ENCODE results near the gene GALNTL6. TPM values are rescaled to one million over a fixed set of nuclear protein-coding genes. Genes with fewer than 3 reads are reported as not detected.

GALNTL6 gene
- total RNA-seq, 4 donors from 2014 or later, result 0.26 to 4.0 (median 1.5) TPM; not detected in 1

DNA sequence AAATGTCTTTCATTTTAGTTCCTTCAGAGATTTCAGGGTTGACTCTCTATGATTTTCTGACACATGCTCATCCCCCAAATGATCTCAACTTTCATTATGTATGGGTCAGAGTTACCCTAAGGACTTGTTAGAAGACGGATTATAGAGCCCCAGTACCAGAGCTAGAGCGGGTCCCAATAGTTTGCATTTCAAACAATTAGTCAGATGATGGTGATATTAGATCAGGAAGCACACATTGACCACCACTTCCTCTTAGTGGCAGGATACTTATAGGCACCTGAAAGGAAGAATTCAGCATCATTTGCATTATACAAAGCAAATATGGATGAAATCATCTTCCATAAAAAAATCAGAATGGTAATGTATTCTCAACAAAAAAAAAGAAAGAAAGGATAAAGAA, 106.1 kb downstream of the GALNTL6 start:
- H3K36me3 ChIP-seq, result no peaks in the 10 kb centered on the region
- 66% methylated on average over 2 of the region's 2 CpGs for WGBS

DNA sequence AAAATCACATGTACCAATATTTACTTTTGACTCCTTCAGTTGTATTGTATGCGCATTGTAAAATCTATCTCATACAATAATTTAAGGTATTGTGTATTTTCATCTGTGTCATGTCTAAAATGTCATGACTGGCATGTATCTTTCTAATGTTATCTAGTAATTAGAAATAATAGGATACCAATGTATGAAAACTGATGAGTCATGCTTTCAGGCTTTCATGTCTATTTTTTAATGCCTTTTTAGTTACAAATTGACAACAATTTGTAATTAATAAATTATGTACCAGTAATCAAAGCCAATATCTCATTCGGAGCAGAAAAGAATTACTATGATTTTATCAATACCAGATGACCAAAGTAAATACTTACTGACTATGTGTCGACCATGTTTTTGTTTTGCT, 107.7 kb downstream of the GALNTL6 start:
- TF ChIP-seq POLR2AphosphoS5 (IDR thresholded peaks at IDR 0.05), result no peak
- TF ChIP-seq EP300 (IDR thresholded peaks at IDR 0.05), result no peak
- TF ChIP-seq, protein P1, sequence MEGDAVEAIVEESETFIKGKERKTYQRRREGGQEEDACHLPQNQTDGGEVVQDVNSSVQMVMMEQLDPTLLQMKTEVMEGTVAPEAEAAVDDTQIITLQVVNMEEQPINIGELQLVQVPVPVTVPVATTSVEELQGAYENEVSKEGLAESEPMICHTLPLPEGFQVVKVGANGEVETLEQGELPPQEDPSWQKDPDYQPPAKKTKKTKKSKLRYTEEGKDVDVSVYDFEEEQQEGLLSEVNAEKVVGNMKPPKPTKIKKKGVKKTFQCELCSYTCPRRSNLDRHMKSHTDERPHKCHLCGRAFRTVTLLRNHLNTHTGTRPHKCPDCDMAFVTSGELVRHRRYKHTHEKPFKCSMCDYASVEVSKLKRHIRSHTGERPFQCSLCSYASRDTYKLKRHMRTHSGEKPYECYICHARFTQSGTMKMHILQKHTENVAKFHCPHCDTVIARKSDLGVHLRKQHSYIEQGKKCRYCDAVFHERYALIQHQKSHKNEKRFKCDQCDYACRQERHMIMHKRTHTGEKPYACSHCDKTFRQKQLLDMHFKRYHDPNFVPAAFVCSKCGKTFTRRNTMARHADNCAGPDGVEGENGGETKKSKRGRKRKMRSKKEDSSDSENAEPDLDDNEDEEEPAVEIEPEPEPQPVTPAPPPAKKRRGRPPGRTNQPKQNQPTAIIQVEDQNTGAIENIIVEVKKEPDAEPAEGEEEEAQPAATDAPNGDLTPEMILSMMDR (IDR thresholded peaks at IDR 0.05), result no peak
- no peak for DNase-seq (ENCODE audit: low spot score in 2 of 2)
- 82% methylated on average over 3 of the region's 3 CpGs for WGBS

More for the DNA sequence above, 106.1 kb downstream of the GALNTL6 start:
- Histone ChIP-seq H3K27ac (no peak overlapping the region), H3K9me3 (no peaks in the 10 kb centered on the region), H3K27me3 (no peaks in the 10 kb centered on the region), H3K4me3 (no peak overlapping the region), H3K4me1 (no peaks in the 10 kb centered on the region)
- TF ChIP-seq EP300 (IDR thresholded peaks at IDR 0.05), result no peak
- no peak for TF ChIP-seq POLR2A (IDR thresholded peaks at IDR 0.05)
- TF ChIP-seq POLR2AphosphoS5 (IDR thresholded peaks at IDR 0.05), result no peak
- TF ChIP-seq, protein P1 (IDR thresholded peaks at IDR 0.05), result no peak
- no peak for DNase-seq (ENCODE audit: low spot score in 2 of 2)

DNA sequence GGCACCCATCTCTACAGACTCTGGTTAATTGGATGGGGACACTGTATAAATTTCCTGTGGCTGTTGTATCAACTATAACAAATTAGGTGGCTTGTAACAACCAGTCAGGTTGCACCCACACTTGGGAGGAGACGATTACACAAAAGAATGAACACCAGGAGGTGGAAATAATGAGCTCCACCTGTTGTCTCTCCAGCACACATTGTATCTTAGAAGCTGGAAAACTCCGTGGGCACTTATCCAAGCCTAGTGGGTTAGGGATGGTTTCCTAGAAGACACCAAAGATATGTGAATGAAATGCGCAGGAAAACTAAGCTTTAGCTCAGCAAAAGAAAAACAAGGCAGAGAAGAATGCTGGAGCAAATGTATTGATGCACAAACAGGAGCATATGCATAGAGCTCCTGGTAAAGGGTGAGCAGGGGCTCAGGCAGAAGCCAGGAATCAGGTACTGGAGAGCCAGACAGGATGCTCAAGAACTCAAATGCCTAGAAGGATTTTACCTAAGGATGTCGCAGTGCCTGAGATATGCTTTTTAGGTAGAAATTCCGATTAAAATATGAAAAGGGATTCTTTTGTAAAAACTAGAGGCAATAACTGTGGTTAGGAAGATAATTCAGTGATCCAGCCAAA, 111.7 kb downstream of the GALNTL6 start:
- Histone ChIP-seq H3K4me1 (no peaks in the 10 kb centered on the region), H3K9me3 (peaks cover 2% of the 10 kb centered on the region), H3K4me3 (no peak overlapping the region), H3K36me3 (no peaks in the 10 kb centered on the region), H3K27ac (no peak overlapping the region), H3K27me3 (no peaks in the 10 kb centered on the region)
- no peak for TF ChIP-seq POLR2AphosphoS5 (IDR thresholded peaks at IDR 0.05)
- no peak for TF ChIP-seq EP300 (IDR thresholded peaks at IDR 0.05)
- TF ChIP-seq, protein P1 (IDR thresholded peaks at IDR 0.05), result no peak
- TF ChIP-seq POLR2A (IDR thresholded peaks at IDR 0.05), result no peak
- no peak for DNase-seq (ENCODE audit: low spot score in 2 of 2)
- 61% methylated on average over 5 of the region's 5 CpGs for WGBS

More for the DNA sequence above, 107.7 kb downstream of the GALNTL6 start:
- H3K4me1 ChIP-seq, result no peaks in the 10 kb centered on the region
- no peak overlapping the region for H3K4me3 ChIP-seq
- no peaks in the 10 kb centered on the region for H3K9me3 ChIP-seq
- no peaks in the 10 kb centered on the region for H3K36me3 ChIP-seq
- H3K27me3 ChIP-seq, result no peaks in the 10 kb centered on the region
- no peak overlapping the region for H3K27ac ChIP-seq

DNA sequence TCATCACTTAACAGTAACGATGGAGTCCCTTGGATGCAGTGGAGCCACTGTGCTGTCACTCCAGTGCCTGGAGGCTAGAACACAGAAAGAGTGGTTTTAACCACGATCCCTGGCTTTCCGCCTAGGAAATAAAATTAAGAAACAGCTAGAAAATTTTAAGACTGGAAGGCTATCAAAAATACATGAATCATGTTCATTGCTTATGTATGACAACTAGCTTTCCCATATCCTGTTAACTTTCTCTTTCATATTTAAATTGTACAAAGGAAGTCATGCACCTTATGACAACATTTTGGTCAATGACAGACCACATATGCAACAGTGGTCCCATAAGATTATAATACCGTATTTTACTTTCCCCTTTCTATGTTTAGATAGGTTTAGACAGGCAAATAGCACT, 115.1 kb downstream of the GALNTL6 start:
- DNase-seq (ENCODE audit: low spot score in 2 of 2), result no peak
- Histone ChIP-seq H3K4me1 (no peaks in the 10 kb centered on the region), H3K4me3 (no peak overlapping the region), H3K27me3 (no peaks in the 10 kb centered on the region), H3K27ac (no peak overlapping the region), H3K9me3 (peaks cover 5% of the 10 kb centered on the region), H3K36me3 (no peaks in the 10 kb centered on the region)
- 73% methylated on average over 4 of the region's 4 CpGs for WGBS
- no peak for TF ChIP-seq POLR2AphosphoS5 (IDR thresholded peaks at IDR 0.05)
- no peak for TF ChIP-seq EP300 (IDR thresholded peaks at IDR 0.05)
- no peak for TF ChIP-seq POLR2A (IDR thresholded peaks at IDR 0.05)
- TF ChIP-seq, protein P1 (IDR thresholded peaks at IDR 0.05), result no peak

DNA sequence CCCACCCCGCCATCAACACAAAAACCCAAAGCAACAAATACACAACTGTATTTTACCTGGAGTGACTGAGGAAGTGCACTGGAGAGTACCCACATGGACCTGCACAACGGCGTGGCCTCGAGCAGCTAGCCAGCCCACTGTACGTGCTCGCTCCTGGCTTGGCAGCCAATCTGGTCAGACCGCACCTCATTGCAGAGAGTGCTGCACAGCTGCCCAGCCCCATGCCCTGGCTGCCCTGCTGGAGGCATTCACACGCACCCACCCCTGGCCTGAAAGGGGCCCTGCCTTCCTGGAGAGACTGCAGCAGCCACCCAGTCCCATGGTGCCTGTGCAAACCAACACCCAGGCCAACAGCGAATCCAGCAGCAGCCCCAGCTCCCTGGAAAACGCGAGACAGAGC, 116.3 kb downstream of the GALNTL6 start:
- TF ChIP-seq, protein P1 (IDR thresholded peaks at IDR 0.05), result no peak
- TF ChIP-seq EP300 (IDR thresholded peaks at IDR 0.05) (no peak), POLR2AphosphoS5 (IDR thresholded peaks at IDR 0.05) (no peak), POLR2A (IDR thresholded peaks at IDR 0.05) (no peak)
- 100% methylated on average over 2 of the region's 11 CpGs for WGBS

More for the DNA sequence above, 116.3 kb downstream of the GALNTL6 start:
- Histone ChIP-seq H3K36me3 (no peaks in the 10 kb centered on the region), H3K4me1 (no peaks in the 10 kb centered on the region), H3K9me3 (peaks cover 5% of the 10 kb centered on the region), H3K27me3 (no peaks in the 10 kb centered on the region), H3K27ac (no peak overlapping the region), H3K4me3 (no peak overlapping the region)
- DNase-seq (ENCODE audit: low spot score in 2 of 2), result no peak

All from suprapubic skin (tissue), 4 donors.